H1 (cell line): ENCODE data around the gene ZNF362.

Experiments used
- CTCF ChIP-seq, 3 experiments: IDR thresholded peaks; 1 replicate in 2 of 3; 2 replicates in 1 of 3; pipeline versions ENCODE4 v1.5.1 to v1.6.1; 2011; ENCODE audit warnings: low read length in 3 of 3, mild to moderate bottlenecking in 3 of 3, inconsistent platforms in 2 of 3, low read depth in 1 of 3, moderate library complexity in 1 of 3; ENCODE audit not compliant: insufficient read depth in 1 of 3; ENCODE audit errors: control extremely low read depth in 1 of 3
- KDM5A ChIP-seq: fragments of 200-600 bp; IDR thresholded peaks from 2 replicates; pipeline ENCODE4 v1.7.1; 2012; ENCODE audit warnings: mild to moderate bottlenecking, low read length, inconsistent platforms, mixed read lengths
- POLR2AphosphoS5 ChIP-seq: IDR thresholded peaks from 2 replicates; pipeline ENCODE4 v1.6.1; 2011; ENCODE audit warnings: low read depth, low read length
- RXRA ChIP-seq: IDR thresholded peaks from 2 replicates; pipeline ENCODE4 v1.6.1; 2011; ENCODE audit warnings: low read depth, mild to moderate bottlenecking, low read length, moderate library complexity; ENCODE audit not compliant: insufficient read depth
- TAF7 ChIP-seq: optimal IDR thresholded peaks from 2 replicates; pipeline ENCODE3; 2011; ENCODE audit warnings: low read depth, mild to moderate bottlenecking, inconsistent platforms, low read length, moderate library complexity, borderline replicate concordance
- TCF12 ChIP-seq: IDR thresholded peaks from 2 replicates; pipeline ENCODE4 v1.6.1; 2011; ENCODE audit warnings: low read depth, mild to moderate bottlenecking, low read length
- YY1 ChIP-seq: IDR thresholded peaks from 2 replicates; pipeline ENCODE4 v1.6.1; 2011; ENCODE audit warnings: low read depth, mild to moderate bottlenecking, low read length

GRCh38 chr1:33307494-33307864, 51.2 kb downstream of the ZNF362 start:
- TF ChIP-seq CTCF (IDR thresholded peaks at IDR 0.05; ENCODE audit: control extremely low read depth in 1 of 3, insufficient read depth in 1 of 3, low read depth in 1 of 3, low read length in 3 of 3) (no peak), TCF12 (no peak), RXRA (no peak), TAF7 (no peak), KDM5A (no peak), POLR2AphosphoS5 (no peak), YY1 (no peak)
